ENCODE measurements around the gene TMEM54. TPM values are rescaled to one million over a fixed set of nuclear protein-coding genes. Genes with fewer than 3 reads are reported as not detected.
A peak's percentile ranks its signal among the peaks of the same experiment; 100 is the strongest.

TMEM54 gene
- total and polyA plus RNA-seq, 2 donors (not counting 1 experiment from before 2014, with no cell fraction given) = 24.2 to 69.9 TPM

DNA sequence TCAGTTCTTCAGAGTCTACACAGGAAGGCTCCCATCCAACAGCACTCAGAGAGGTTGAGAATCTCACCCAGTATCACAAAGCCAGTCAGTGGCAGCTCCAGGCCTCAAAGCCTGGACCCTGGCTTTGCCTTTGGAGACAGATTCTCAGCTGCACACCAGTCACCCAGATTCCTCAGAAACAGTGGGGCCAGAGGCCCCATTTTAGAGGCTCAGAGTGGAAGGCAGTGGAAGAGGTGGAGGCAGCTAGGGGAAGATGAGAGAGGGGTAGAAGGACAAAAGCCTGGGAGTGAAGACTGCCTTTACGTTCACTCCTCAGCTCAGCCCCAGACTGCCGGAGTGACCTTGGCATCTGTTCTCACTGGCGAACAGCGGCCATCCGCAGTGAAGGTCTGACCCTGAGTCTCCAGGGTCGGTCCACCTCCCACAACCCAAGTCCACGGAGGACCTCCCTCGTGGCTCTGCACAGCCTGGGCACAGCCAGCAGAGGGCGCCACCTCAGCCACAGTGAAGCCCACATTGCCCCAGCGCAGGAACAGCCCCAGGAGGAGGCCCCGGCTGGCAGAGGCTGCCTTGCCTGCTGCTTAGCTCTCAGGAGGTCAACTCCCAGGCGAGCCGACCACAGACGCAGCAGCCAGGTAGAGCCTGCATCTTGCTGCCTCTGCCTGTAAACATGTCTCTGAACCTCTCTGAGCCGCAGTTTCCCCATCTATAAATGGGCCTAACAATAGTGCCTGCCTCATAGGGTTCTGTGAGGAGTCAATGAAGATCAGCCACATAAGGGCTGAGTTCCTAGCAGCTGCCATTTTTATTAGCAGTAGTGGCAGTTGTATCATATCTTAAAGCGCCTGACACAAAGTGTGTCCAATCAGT lies 24.6 kb downstream of the TMEM54 start:
- H3K4me1 ChIP-seq (ENCODE audit: control insufficient read depth, extremely low read depth, insufficient read depth, low read length) = no peaks in the 10 kb centered on the region
- no peaks in the 10 kb centered on the region for H3K79me2 ChIP-seq (ENCODE audit: control insufficient read depth, insufficient read depth, low read length)
- no peaks in the 10 kb centered on the region for H4K20me1 ChIP-seq (ENCODE audit: control insufficient read depth, extremely low read depth, insufficient read depth, low read length)
- H3K9me3 ChIP-seq (ENCODE audit: control insufficient read depth, insufficient read depth, low read depth, low read length) = no peaks in the 10 kb centered on the region
- H3K4me3 ChIP-seq (replicated peaks in 1 of 4; ENCODE audit: control extremely low read depth in 1 of 4, insufficient read depth in 1 of 4, low read depth in 3 of 4, low read length in 4 of 4) = no peak overlapping the region
- H3K27ac ChIP-seq (ENCODE audit: insufficient read depth, low read length) = no peak overlapping the region
- H3K4me2 ChIP-seq (ENCODE audit: extremely low read depth, insufficient read depth, low read length) = no peak overlapping the region
- H3K27me3 ChIP-seq (ENCODE audit: control insufficient read depth, insufficient read depth, low read length) = peaks cover 5% of the 10 kb centered on the region
- no peaks in the 10 kb centered on the region for H3K36me3 ChIP-seq (ENCODE audit: control insufficient read depth, insufficient read depth, low read length)
- H3K9ac ChIP-seq (ENCODE audit: insufficient read depth, low read length) = no peak overlapping the region
- H2AFZ ChIP-seq (ENCODE audit: low read length) = no peak overlapping the region
- DNase-seq (ENCODE audit: low read depth in 2 of 2) = peak in 1 of 2 donors; percentile 37
- TF ChIP-seq, protein P1, sequence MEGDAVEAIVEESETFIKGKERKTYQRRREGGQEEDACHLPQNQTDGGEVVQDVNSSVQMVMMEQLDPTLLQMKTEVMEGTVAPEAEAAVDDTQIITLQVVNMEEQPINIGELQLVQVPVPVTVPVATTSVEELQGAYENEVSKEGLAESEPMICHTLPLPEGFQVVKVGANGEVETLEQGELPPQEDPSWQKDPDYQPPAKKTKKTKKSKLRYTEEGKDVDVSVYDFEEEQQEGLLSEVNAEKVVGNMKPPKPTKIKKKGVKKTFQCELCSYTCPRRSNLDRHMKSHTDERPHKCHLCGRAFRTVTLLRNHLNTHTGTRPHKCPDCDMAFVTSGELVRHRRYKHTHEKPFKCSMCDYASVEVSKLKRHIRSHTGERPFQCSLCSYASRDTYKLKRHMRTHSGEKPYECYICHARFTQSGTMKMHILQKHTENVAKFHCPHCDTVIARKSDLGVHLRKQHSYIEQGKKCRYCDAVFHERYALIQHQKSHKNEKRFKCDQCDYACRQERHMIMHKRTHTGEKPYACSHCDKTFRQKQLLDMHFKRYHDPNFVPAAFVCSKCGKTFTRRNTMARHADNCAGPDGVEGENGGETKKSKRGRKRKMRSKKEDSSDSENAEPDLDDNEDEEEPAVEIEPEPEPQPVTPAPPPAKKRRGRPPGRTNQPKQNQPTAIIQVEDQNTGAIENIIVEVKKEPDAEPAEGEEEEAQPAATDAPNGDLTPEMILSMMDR (conservative IDR thresholded peaks at IDR 0.05 in 1 of 2, IDR thresholded peaks at IDR 0.05 in 1 of 2; ENCODE audit: low read depth in 1 of 2, low read length in 2 of 2) = peak; percentile 67 to 84
- TF ChIP-seq EZH2 (IDR thresholded peaks at IDR 0.05; ENCODE audit: low read length, missing control alignments) = no peak

DNA sequence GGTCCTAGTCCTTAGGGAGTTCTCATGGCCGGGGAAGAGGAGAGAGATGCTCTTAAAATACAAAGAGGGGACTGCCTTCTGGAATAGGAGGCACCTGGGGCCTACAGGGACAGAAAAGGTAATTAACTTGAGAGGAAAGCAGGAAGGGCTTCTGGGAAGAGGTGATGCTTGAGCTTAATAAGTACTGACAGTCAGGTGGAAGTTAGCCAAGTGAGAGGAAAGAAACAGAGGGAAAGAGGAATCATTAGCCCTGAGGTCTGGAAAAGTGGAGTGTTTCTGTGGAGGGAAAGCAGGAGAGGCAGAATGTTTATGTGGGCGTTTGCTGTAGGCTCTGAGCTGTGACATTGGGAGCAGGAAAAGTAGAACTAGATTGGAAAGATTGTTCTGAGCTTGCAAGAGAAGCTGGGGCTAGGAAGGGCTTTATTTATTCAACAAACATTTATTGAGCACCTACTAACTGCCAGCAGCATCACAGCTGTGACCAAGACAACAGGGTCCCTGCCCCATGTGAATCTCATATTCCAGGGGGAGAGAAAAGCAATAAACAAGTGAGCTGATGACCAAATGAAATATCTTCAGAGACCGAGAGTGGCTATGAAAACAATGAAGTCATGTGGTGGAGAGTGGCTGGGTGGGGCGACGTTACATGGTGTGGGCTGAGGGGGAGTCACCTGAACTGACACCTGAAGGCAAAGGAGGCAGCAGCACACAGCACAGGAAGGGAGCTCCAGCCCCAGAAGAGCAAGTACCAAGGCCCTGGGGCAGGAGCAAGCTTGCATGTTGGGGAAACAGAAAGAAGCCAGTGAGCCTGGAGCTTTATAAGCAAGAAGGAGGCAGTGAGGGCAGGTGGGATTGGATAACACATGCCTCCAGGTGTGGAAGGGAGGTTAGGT lies 26.1 kb downstream of the TMEM54 start:
- no peak overlapping the region for H3K4me3 ChIP-seq (replicated peaks in 1 of 4; ENCODE audit: control extremely low read depth in 1 of 4, insufficient read depth in 1 of 4, low read depth in 3 of 4, low read length in 4 of 4)
- H3K4me1 ChIP-seq (ENCODE audit: control insufficient read depth, extremely low read depth, insufficient read depth, low read length) = no peaks in the 10 kb centered on the region
- H2AFZ ChIP-seq (ENCODE audit: low read length) = no peak overlapping the region
- no peaks in the 10 kb centered on the region for H3K9me3 ChIP-seq (ENCODE audit: control insufficient read depth, insufficient read depth, low read depth, low read length)
- H4K20me1 ChIP-seq (ENCODE audit: control insufficient read depth, extremely low read depth, insufficient read depth, low read length) = no peaks in the 10 kb centered on the region
- DNase-seq (ENCODE audit: low read depth in 2 of 2) = no peak
- H3K9ac ChIP-seq (ENCODE audit: insufficient read depth, low read length) = no peak overlapping the region
- no peaks in the 10 kb centered on the region for H3K36me3 ChIP-seq (ENCODE audit: control insufficient read depth, insufficient read depth, low read length)
- no peak overlapping the region for H3K27ac ChIP-seq (ENCODE audit: insufficient read depth, low read length)
- no peaks in the 10 kb centered on the region for H3K79me2 ChIP-seq (ENCODE audit: control insufficient read depth, insufficient read depth, low read length)
- TF ChIP-seq, protein P1 (conservative IDR thresholded peaks at IDR 0.05 in 1 of 2, IDR thresholded peaks at IDR 0.05 in 1 of 2; ENCODE audit: low read depth in 1 of 2, low read length in 2 of 2) = no peak
- TF ChIP-seq EZH2 (IDR thresholded peaks at IDR 0.05; ENCODE audit: low read length, missing control alignments) = no peak
- H3K4me2 ChIP-seq (ENCODE audit: extremely low read depth, insufficient read depth, low read length) = no peak overlapping the region
- H3K27me3 ChIP-seq (ENCODE audit: control insufficient read depth, insufficient read depth, low read length) = peaks cover 12% of the 10 kb centered on the region

DNA sequence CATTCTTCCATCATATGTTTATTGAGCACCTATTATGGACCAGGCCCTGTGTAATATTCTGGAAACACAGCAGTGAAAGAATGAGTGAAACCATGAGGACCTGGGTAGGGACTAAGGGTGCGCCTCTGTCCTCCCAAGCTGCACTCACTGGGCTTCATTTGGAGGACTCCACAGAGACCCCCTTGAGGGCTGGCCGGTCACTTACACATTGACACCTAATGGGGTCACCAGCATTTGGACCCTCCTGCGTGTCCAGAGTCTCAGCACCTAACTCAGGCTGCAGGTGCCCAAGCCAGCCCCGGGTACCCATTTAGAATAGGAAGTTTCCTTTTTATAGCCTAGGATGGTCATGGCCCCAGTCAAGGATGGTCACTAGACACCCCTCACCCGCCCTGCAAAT lies 27.7 kb downstream of the TMEM54 start:
- Histone ChIP-seq H3K9me3 (ENCODE audit: control insufficient read depth, insufficient read depth, low read depth, low read length) (no peaks in the 10 kb centered on the region), H3K27ac (ENCODE audit: insufficient read depth, low read length) (no peak overlapping the region), H4K20me1 (ENCODE audit: control insufficient read depth, extremely low read depth, insufficient read depth, low read length) (no peaks in the 10 kb centered on the region), H3K4me3 (replicated peaks in 1 of 4; ENCODE audit: control extremely low read depth in 1 of 4, insufficient read depth in 1 of 4, low read depth in 3 of 4, low read length in 4 of 4) (no peak overlapping the region), H3K4me1 (ENCODE audit: control insufficient read depth, extremely low read depth, insufficient read depth, low read length) (no peaks in the 10 kb centered on the region), H3K4me2 (ENCODE audit: extremely low read depth, insufficient read depth, low read length) (no peak overlapping the region), H3K79me2 (ENCODE audit: control insufficient read depth, insufficient read depth, low read length) (no peaks in the 10 kb centered on the region), H3K36me3 (ENCODE audit: control insufficient read depth, insufficient read depth, low read length) (no peaks in the 10 kb centered on the region), H2AFZ (ENCODE audit: low read length) (no peak overlapping the region), H3K27me3 (ENCODE audit: control insufficient read depth, insufficient read depth, low read length) (peaks cover 12% of the 10 kb centered on the region), H3K9ac (ENCODE audit: insufficient read depth, low read length) (no peak overlapping the region)
- TF ChIP-seq, protein P1 (conservative IDR thresholded peaks at IDR 0.05 in 1 of 2, IDR thresholded peaks at IDR 0.05 in 1 of 2; ENCODE audit: low read depth in 1 of 2, low read length in 2 of 2) = no peak
- TF ChIP-seq EZH2 (IDR thresholded peaks at IDR 0.05; ENCODE audit: low read length, missing control alignments) = no peak
- no peak for DNase-seq (ENCODE audit: low read depth in 2 of 2)
